Muscle of leg (tissue), 11 donors: ENCODE data around the gene FBXO31. TPM values are rescaled to one million over a fixed set of nuclear protein-coding genes. Genes with fewer than 3 reads are reported as not detected.

ENCODE experiments used
- DNase-seq: peaks from one replicate; pipeline ENCODE4 v3.0.0; 2013
- H3K27ac ChIP-seq: one replicate; pipeline ENCODE4 v1.5.1; 2013; ENCODE audit warnings: mild to moderate bottlenecking, low read length, control low read depth
- H3K27me3 ChIP-seq: one replicate; pipeline ENCODE4 v1.6.1; 2013; ENCODE audit warnings: low read length; ENCODE audit not compliant: control insufficient read depth, insufficient read depth
- H3K36me3 ChIP-seq: one replicate; pipeline ENCODE4 v1.6.1; 2013; ENCODE audit warnings: low read length; ENCODE audit not compliant: control insufficient read depth, insufficient read depth
- H3K4me1 ChIP-seq: one replicate; pipeline ENCODE4 v1.6.1; 2013; ENCODE audit warnings: low read length; ENCODE audit not compliant: control insufficient read depth, insufficient read depth
- H3K4me3 ChIP-seq: one replicate; pipeline ENCODE4 v1.5.1; 2013; ENCODE audit warnings: low read length, control low read depth
- H3K9me3 ChIP-seq: replicated peaks from 2 replicates; pipeline ENCODE4 v1.6.1; 2013; ENCODE audit warnings: low read depth, low read length; ENCODE audit not compliant: control insufficient read depth
- WGBS: methylation state at CpG from one replicate; pipeline ENCODE4 v1.1.5; 2013; ENCODE audit warnings: missing lambda C conversion rate; ENCODE audit not compliant: insufficient coverage; 5-methylcytosine and 5-hydroxymethylcytosine counted together
- polyA plus RNA-seq, 8 donors: library from polyadenylated mRNA; unstranded; fragments of 120-200 nt; gene quantifications; one replicate each; pipeline versions ENCODE4 v1.2.1 to v1.2.3, GENCODE V29; 2013; ENCODE audit warnings: inconsistent platforms in 1 of 8, low replicate concordance in 1 of 8; ENCODE audit not compliant: insufficient read length in 8 of 8, insufficient read depth in 1 of 8
- total RNA-seq: library from RNA; stranded (reverse); fragments of 120-200 nt; gene quantifications from one replicate; pipeline ENCODE4 v1.2.4, GENCODE V29; 2013

Gene FBXO31
- total and polyA plus RNA-seq, 9 donors, result 19.4 to 32.0 (median 27.0) TPM

DNA sequence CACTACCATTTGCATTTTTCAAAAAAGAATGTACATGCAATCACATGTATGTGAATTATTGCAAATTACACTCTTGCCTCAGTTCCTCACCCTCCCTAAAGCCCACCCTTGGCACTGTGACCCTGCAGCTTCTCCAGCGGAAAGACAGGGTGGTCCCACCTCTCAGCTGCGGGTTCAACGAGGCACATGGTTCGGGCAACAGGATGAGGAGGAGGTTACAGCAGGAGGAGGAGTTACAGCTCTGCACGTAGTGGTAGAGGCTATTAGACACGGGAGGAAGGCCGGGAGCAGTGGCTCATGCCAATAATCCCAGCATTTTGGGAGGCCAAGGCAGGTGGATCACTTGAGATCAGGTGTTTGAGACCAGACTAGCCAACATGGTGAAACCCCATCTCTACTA lies 71.6 kb downstream of the FBXO31 start:
- H3K4me1 ChIP-seq, result peaks cover 5% of the 10 kb centered on the region

DNA sequence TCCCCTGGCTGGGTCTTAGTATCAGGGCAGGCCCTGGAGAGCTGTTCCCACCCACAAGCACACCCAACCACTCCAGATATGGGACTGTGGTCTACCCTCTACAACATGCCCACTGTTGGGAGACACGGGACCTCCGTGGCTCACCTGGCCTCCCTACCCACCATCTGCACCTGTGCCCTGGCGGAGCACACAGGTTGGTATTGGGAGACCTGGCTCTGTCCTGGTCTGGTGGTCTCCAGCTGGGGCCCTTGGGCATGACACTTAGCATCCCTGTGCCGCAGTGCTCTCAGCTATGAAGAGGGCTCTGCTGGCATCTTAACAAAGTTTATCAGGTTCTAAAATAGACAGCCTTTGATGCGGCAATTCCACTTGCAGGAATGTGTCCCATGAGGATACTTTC lies 72.2 kb downstream of the FBXO31 start:
- no peak for DNase-seq
- H3K4me1 ChIP-seq, result no peaks in the 10 kb centered on the region
- H3K9me3 ChIP-seq, result peaks cover 4% of the 10 kb centered on the region
- H3K27ac ChIP-seq, result no peak overlapping the region
- H3K4me3 ChIP-seq, result no peak overlapping the region
- WGBS, result 63% methylated on average over 3 of the region's 5 CpGs
- H3K27me3 ChIP-seq, result no peaks in the 10 kb centered on the region
- H3K36me3 ChIP-seq, result no peaks in the 10 kb centered on the region

More for the DNA sequence above, 71.6 kb downstream of the FBXO31 start:
- WGBS, result 70% methylated on average over 4 of the region's 7 CpGs
- DNase-seq, result no peak
- peaks cover 4% of the 10 kb centered on the region for H3K9me3 ChIP-seq
- no peak overlapping the region for H3K27ac ChIP-seq
- no peaks in the 10 kb centered on the region for H3K36me3 ChIP-seq
- no peak overlapping the region for H3K4me3 ChIP-seq
- H3K27me3 ChIP-seq, result no peaks in the 10 kb centered on the region

DNA sequence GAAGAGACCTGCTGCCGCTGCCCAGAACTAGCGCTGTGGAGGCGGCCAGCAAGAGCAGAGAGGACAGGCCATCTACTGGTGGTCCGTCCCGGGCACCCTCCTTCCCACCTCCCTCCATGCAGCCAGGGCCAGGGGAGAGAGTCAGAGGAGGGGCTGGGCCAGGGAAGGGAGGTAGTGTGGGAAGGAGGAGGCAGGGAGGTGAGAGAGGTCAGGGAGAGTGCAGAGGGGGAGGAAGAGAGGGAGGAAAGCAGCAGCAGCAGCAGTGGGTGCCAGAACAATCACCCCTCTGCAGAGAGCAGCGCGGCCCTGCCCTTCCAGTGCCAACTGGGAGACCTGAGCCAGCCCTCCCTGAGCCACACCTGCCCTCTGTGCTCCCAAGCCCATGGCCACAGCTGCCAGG lies 73.0 kb downstream of the FBXO31 start:
- Histone ChIP-seq H3K36me3 (no peaks in the 10 kb centered on the region), H3K4me1 (no peaks in the 10 kb centered on the region), H3K27ac (no peak overlapping the region), H3K27me3 (no peaks in the 10 kb centered on the region), H3K9me3 (peaks cover 4% of the 10 kb centered on the region), H3K4me3 (no peak overlapping the region)
- 71% methylated on average over 4 of the region's 7 CpGs for WGBS
- no peak for DNase-seq

DNA sequence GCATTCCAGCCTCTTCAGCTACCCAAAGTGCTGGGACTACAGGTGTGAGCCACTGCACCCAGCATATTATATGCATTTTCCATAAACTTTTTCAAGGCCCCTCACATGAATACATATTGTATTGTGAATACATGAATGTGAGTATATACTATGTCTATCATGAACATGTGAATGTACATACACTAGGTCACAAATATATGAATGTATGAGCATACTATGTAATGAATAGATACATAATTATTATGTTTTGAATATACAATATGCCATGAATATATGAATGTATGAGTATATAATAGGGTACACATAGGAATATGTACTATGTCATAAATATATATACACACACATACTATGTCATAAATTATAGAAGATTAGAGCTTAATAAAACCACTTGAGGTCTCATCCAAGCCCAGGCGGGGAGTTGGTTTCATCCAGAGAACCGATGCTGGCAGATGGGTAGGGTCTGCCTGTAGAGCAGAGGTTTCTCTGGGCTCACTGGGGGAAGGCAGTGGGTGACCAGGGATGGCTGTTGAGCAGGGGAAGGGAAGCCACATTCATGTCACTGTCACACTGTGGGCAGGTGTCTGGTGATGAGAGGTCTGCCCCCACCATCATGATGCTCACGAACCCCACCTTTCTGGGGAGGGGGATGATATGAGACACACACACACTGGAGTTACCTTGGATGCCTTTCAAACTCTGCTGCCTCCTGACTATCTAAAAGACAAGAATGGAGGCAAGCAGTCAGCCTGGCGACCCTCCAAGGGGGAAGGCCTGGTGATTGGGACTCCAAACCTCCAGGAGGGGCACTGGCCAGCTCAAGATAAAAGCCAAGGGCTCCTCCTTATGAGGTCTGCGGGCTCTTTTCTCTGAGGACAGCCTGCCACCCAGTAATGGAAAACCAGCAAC lies 73.7 kb downstream of the FBXO31 start:
- H3K27ac ChIP-seq, result no peak overlapping the region
- WGBS, result 79% methylated on average over 3 of the region's 5 CpGs
- peaks cover 4% of the 10 kb centered on the region for H3K9me3 ChIP-seq
- no peak for DNase-seq
- H3K27me3 ChIP-seq, result no peaks in the 10 kb centered on the region
- H3K4me3 ChIP-seq, result no peak overlapping the region
- no peaks in the 10 kb centered on the region for H3K4me1 ChIP-seq
- no peaks in the 10 kb centered on the region for H3K36me3 ChIP-seq

DNA sequence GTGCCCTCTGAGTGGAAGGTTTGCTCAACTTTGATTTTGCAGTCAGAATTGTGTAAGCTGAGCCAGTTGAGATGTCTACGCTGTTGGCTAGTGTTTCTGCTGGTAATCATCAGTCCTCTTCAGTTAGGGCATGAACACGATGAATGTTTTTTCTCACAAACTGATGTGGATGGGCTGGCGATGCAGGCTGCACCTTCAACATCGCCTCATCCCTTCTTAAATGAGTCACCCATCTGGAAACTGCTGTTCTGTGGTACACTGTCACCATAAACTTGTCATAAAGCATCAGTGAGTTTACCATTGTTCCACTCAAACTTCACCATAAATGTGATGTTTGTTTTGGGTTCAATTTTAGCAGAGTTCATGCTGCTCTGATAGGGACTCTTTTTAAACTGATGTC lies 74.8 kb downstream of the FBXO31 start:
- H3K36me3 ChIP-seq, result no peaks in the 10 kb centered on the region
- no peak overlapping the region for H3K27ac ChIP-seq
- H3K27me3 ChIP-seq, result no peaks in the 10 kb centered on the region
- H3K4me1 ChIP-seq, result no peaks in the 10 kb centered on the region
- H3K9me3 ChIP-seq, result peaks cover 4% of the 10 kb centered on the region
- DNase-seq, result no peak
- 83% methylated on average over 2 of the region's 4 CpGs for WGBS
- H3K4me3 ChIP-seq, result no peak overlapping the region

DNA sequence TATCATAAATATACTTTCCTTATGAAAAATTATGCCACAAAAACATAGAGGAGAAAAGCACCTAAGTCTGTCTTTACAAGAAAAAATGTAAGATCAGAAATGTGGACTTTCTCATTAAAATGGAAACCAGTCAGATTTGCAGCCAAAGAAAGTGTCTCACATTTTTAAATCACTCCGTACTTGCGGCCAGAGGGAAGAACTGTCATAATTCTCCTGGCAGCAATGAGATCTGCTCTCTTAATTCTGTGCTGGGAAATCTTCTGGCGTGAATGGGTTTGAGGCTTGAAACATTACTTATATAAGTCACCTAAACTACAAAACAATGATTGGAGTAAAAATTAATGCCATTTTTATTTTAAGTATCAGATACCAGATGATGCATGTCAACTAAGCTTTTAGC lies 77.1 kb downstream of the FBXO31 start:
- WGBS, result no CpG with 5 or more reads among the region's 3 CpGs
- Histone ChIP-seq H3K27me3 (no peaks in the 10 kb centered on the region), H3K9me3 (peaks cover 4% of the 10 kb centered on the region), H3K36me3 (no peaks in the 10 kb centered on the region), H3K27ac (no peak overlapping the region), H3K4me3 (no peak overlapping the region), H3K4me1 (no peaks in the 10 kb centered on the region)
- no peak for DNase-seq

DNA sequence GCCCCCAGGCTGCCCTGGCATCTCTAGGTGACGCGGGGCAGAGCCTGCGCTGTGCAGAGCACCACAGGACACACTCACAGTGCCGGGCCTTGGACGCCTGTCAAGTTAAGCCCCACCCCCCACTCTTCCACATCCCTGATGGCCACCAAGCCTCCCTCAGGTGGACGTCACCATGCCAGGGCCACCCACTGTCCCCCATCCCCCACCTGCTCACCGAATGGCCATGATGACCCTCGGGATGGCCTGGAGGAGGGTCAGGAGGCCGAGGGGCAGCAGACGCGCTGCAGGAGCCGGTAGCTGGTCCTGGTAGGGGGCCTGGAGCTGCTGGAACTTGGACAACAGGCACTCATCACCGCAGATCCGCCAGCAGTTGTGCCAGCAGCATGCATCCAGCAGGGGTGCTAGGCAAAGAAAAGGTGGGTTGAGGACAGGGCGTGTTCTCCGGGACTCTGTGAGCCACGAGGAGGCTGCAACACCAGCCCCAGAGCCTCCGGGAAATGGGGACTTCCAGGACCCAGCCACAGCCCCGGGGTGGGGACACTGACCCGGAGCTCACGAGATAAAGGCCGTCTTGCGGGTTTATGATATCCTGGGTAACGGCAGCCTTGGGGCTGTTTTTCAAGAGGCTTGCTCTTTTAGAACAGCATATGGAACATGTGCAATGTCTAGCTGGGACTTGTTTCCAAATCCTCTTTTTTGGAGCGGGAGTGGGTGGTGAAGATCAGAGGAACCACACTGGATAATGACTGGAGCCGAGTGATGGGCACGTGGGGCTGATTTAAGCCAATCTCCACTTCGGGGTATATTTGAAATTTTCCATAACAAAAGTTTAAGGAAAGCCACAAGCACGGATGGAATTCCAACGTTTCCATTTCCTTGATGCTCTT lies 77.8 kb downstream of the FBXO31 start:
- Histone ChIP-seq H3K4me1 (no peaks in the 10 kb centered on the region), H3K27ac (no peak overlapping the region), H3K27me3 (no peaks in the 10 kb centered on the region), H3K4me3 (no peak overlapping the region), H3K9me3 (peaks cover 4% of the 10 kb centered on the region), H3K36me3 (no peaks in the 10 kb centered on the region)
- DNase-seq, result peak; percentile 42
- 62% methylated on average over 25 of the region's 30 CpGs for WGBS

DNA sequence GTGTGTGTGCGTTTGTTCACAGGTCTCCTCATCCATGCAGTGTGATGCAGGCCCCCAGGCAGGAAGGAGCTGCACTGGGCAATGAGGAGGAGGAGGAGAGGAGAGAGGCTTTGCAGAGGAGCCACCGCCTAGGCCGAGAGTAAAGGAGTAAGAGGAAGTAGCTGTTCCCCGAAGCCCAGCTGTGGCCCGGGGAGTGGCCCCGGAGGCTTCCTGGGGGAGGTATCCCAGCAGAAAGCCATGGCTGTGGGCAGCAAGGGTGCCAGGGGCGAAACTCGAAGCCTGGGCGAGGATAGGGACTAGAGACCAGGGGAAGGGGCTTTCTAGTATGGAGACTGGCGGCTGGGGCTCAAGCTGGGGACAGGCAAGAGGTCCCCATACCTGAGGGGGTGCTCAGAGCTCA lies 78.6 kb downstream of the FBXO31 start:
- H3K27me3 ChIP-seq, result no peaks in the 10 kb centered on the region
- 52% methylated on average over 7 of the region's 10 CpGs for WGBS
- no peak for DNase-seq
- H3K9me3 ChIP-seq, result peaks cover 4% of the 10 kb centered on the region
- no peaks in the 10 kb centered on the region for H3K4me1 ChIP-seq
- no peak overlapping the region for H3K27ac ChIP-seq
- no peaks in the 10 kb centered on the region for H3K36me3 ChIP-seq
- H3K4me3 ChIP-seq, result no peak overlapping the region

DNA sequence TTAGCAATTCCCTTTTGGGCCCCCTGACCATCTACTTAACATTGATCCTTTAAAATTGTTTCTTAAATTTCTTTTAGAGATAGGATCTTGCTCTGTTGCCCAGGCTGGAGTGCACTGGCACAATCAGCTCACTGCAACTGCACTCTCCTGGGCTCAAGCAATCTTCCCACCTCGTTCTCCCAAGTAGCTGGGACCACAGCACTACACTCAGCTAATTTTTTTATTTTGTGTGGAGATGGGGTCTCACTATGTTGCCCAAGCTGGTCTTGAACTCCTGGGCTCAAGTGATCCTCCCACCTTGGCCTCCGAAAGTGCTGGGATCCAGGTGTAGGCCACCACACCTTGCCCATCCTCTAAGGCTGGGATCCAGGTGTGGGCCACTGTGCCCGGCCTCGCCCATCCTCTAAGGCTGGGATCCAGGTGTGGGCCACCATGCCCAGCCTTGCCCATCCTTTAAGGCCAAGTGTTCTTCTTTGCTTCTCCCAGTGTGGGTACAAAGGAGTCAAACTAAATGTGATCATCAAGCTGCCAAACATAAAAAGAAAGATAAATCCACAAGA lies 79.5 kb downstream of the FBXO31 start:
- no peaks in the 10 kb centered on the region for H3K27me3 ChIP-seq
- H3K36me3 ChIP-seq, result no peaks in the 10 kb centered on the region
- no peaks in the 10 kb centered on the region for H3K4me1 ChIP-seq
- WGBS, result 93% methylated on average over 3 of the region's 4 CpGs
- DNase-seq, result no peak
- H3K4me3 ChIP-seq, result no peak overlapping the region
- H3K9me3 ChIP-seq, result peaks cover 4% of the 10 kb centered on the region
- no peak overlapping the region for H3K27ac ChIP-seq

DNA sequence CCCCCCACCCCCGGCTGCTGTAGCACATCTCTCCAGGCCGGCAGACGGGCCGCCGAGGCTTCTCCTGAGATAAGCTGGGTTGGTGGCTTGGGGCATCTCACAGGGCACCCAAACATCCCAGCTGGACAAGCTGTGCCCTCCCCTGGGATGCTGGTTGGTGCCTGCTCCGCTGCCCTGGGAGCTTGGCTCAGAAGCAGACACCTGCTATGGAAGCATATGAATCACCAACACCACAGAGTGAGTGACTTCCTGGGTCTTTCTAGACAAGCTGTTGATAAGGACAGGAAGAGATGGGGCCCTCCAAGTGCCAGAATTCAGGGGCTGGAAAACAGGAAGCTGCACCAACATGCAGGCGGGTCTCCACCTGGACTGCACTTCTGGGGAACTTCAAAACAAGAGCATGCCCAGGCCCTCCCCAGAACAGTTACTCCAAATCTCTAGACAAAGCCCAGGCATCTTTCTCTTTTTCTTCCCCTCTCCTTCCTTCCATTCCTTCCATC lies 80.1 kb downstream of the FBXO31 start:
- H3K27me3 ChIP-seq, result no peaks in the 10 kb centered on the region
- 45% methylated on average over 1 of the region's 7 CpGs for WGBS
- H3K36me3 ChIP-seq, result no peaks in the 10 kb centered on the region
- no peaks in the 10 kb centered on the region for H3K4me1 ChIP-seq
- H3K9me3 ChIP-seq, result peaks cover 1% of the 10 kb centered on the region
- DNase-seq, result no peak
- no peak overlapping the region for H3K4me3 ChIP-seq
- H3K27ac ChIP-seq, result no peak overlapping the region
